HCT116 (cell line): ENCODE results near the gene ATCAY. TPM values are rescaled to one million over a fixed set of nuclear protein-coding genes. Genes with fewer than 3 reads are reported as not detected.

Experiments
- ATAC-seq: fragments of 200-7000 bp; cut with Tn5 transposase; 2 replicates; pipeline ENCODE4 v1.9.1; 2020; ENCODE audit warnings: mild to moderate bottlenecking, moderate library complexity
- BruUV-seq: library from RNA; stranded (reverse); fragments of 400-500 nt; replicated peaks from 2 replicates; lab custom pipeline; 2021; lab: Mats Ljungman, UMichigan
- CTCF ChIA-PET: fragments of 300-600 bp; sonication (Branson Sonifier 250); formaldehyde crosslinking; loops from one replicate; lab custom pipeline; 2021; ENCODE audit warnings: antibody characterized with exemption; lab: Charles Lee
- POLR2A ChIA-PET: fragments of 300-600, 350-600 bp; sonication (Branson Sonifier 250); formaldehyde crosslinking; loops from one replicate; lab custom pipeline; 2021; ENCODE audit warnings: antibody characterized with exemption; lab: Charles Lee
- RAD21 ChIA-PET, 2 experiments: fragments of 300-600 bp; sonication (Branson Sonifier 250); formaldehyde crosslinking; loops; one replicate each; lab custom pipeline; 2023; ENCODE audit warnings: low total read pairs in 2 of 2; ENCODE audit not compliant: uncharacterized antibody in 2 of 2, unreplicated experiment in 2 of 2, low non-redundant PET in 1 of 2; lab: Charles Lee
- DNase-seq: peaks from one replicate; pipeline ENCODE4 v3.0.0-alpha.2; 2010; ENCODE audit warnings: low read depth, low spot score
- H2AFZ ChIP-seq: fragments of 200-600 bp; shearing (Covaris generic), sonication (generic); 2 replicates; pipeline ENCODE4 v1.6.1; 2017; ENCODE audit warnings: low read depth, mixed run types, mixed read lengths, antibody characterized with exemption, low read length; ENCODE audit not compliant: poor library complexity, severe bottlenecking
- H3K27ac ChIP-seq: 2 replicates; pipeline ENCODE4 v1.5.1; 2012; ENCODE audit warnings: low read depth, low read length
- H3K27me3 ChIP-seq: fragments of 200-600 bp; sonication (generic); 2 replicates; pipeline ENCODE4 v1.6.1; 2016; ENCODE audit warnings: mixed run types, low read length, mixed read lengths; ENCODE audit not compliant: insufficient read depth
- H3K36me3 ChIP-seq, 2 experiments: fragments of 200-500 bp in 1 of 2; fragments of 200-600 bp in 1 of 2; sonication (Bioruptor generic) in 1 of 2; sonication (generic) in 1 of 2; 2 replicates each; pipeline versions ENCODE4 v1.5.1 to v1.6.1; 2014 to 2016; ENCODE audit warnings: low read length in 2 of 2, inconsistent platforms in 1 of 2, mixed read lengths in 1 of 2, mixed run types in 1 of 2; ENCODE audit not compliant: insufficient read depth in 2 of 2, control insufficient read depth in 1 of 2
- H3K4me1 ChIP-seq, 2 experiments: fragments of 200-600 bp in 1 of 2; sonication (generic) in 1 of 2; 2 replicates each; pipeline versions ENCODE4 v1.5.1 to v1.6.1; 2012 to 2017; ENCODE audit warnings: low read length in 2 of 2, inconsistent platforms in 1 of 2, mild to moderate bottlenecking in 1 of 2, mixed read lengths in 1 of 2, mixed run types in 1 of 2, moderate library complexity in 1 of 2; ENCODE audit not compliant: insufficient read depth in 2 of 2, control insufficient read depth in 1 of 2
- H3K4me2 ChIP-seq: fragments of 200-600 bp; sonication (generic); 2 replicates; pipeline ENCODE4 v1.6.1; 2017; ENCODE audit warnings: mixed run types, low read length, mixed read lengths
- H3K4me3 ChIP-seq, 2 experiments: fragments of 200-600 bp in 1 of 2; sonication (generic) in 1 of 2; replicated peaks in 1 of 2; 2 replicates each; pipeline ENCODE4 v1.5.1; 2011 to 2016; ENCODE audit warnings: low read length in 2 of 2, control low read depth in 1 of 2, low read depth in 1 of 2, mild to moderate bottlenecking in 1 of 2, mixed read lengths in 1 of 2, mixed run types in 1 of 2
- H3K79me2 ChIP-seq: fragments of 200-600 bp; sonication (generic); 2 replicates; pipeline ENCODE4 v1.6.1; 2017; ENCODE audit warnings: mild to moderate bottlenecking, mixed run types, low read length, moderate library complexity, mixed read lengths; ENCODE audit not compliant: insufficient read depth
- H3K9ac ChIP-seq: fragments of 200-600 bp; sonication (generic); 2 replicates; pipeline ENCODE4 v1.6.1; 2016; ENCODE audit warnings: low read length, mixed read lengths
- H3K9me2 ChIP-seq: fragments of 200-600 bp; sonication (generic), shearing (Covaris generic); 2 replicates; pipeline ENCODE4 v1.6.1; 2017; ENCODE audit warnings: mixed run types, mild to moderate bottlenecking, moderate library complexity; ENCODE audit not compliant: insufficient read depth
- H3K9me3 ChIP-seq, 2 experiments: fragments of 200-500 bp in 1 of 2; fragments of 200-600 bp in 1 of 2; sonication (Bioruptor generic) in 1 of 2; sonication (generic) in 1 of 2; 2 replicates each; pipeline ENCODE4 v1.6.1; 2014 to 2017; ENCODE audit warnings: low read length in 2 of 2, mixed read lengths in 2 of 2, inconsistent platforms in 1 of 2, low read depth in 1 of 2, mild to moderate bottlenecking in 1 of 2, mixed run types in 1 of 2, moderate library complexity in 1 of 2; ENCODE audit not compliant: control insufficient read depth in 1 of 2, insufficient read depth in 1 of 2
- H4K20me1 ChIP-seq: fragments of 200-600 bp; sonication (generic), shearing (Covaris generic); 2 replicates; pipeline ENCODE4 v1.6.1; 2017; ENCODE audit warnings: mixed run types, mild to moderate bottlenecking, moderate library complexity; ENCODE audit not compliant: insufficient read depth
- CBX3 ChIP-seq: IDR thresholded peaks from 2 replicates; pipeline ENCODE4 v1.6.1; 2012; ENCODE audit warnings: low read depth
- CEBPB ChIP-seq: IDR thresholded peaks from 2 replicates; pipeline ENCODE4 v1.6.1; 2012; ENCODE audit warnings: low read depth
- EZH2phosphoT487 ChIP-seq: fragments of 200-600 bp; IDR thresholded peaks from 2 replicates; pipeline ENCODE4 v1.6.1; 2018; ENCODE audit warnings: antibody characterized with exemption, borderline replicate concordance
- FOSL1 ChIP-seq: IDR thresholded peaks from 2 replicates; pipeline ENCODE4 v1.6.1; 2012; ENCODE audit warnings: low read depth
- RAD21 ChIP-seq: IDR thresholded peaks from 2 replicates; pipeline ENCODE4 v1.6.1; 2012; ENCODE audit warnings: low read depth, mild to moderate bottlenecking
- SP1 ChIP-seq: IDR thresholded peaks from 2 replicates; pipeline ENCODE4 v1.6.1; 2012; ENCODE audit warnings: low read depth
- TCF7L2 ChIP-seq: IDR thresholded peaks from 2 replicates; pipeline ENCODE4 v1.7.0; 2011; ENCODE audit warnings: borderline replicate concordance, inconsistent platforms; ENCODE audit not compliant: insufficient read depth, insufficient read length; ENCODE audit errors: extremely low read depth
- ZBTB33 ChIP-seq: IDR thresholded peaks from 2 replicates; pipeline ENCODE4 v1.6.1; 2011; ENCODE audit warnings: mild to moderate bottlenecking, low read length, moderate library complexity; ENCODE audit not compliant: insufficient replicate concordance; ENCODE audit errors: extremely low read depth
- intact Hi-C: fragments of 100-400 bp; cut with micrococcal nuclease; formaldehyde crosslinking; loops from 2 replicates; pipeline ENCODE4 v1.10.0; 2022
- total RNA-seq: library from RNA; stranded (reverse); gene quantifications from one replicate; pipeline ENCODE4 v1.2.1, GENCODE V29; 2021; ENCODE audit not compliant: unreplicated experiment
- TF ChIP-seq, protein P1 (sequence below): IDR thresholded peaks from 2 replicates; pipeline ENCODE4 v1.6.1; 2012; ENCODE audit warnings: low read depth

Gene ATCAY
- total RNA-seq, 1 experiment from 2014 or later: not detected

GRCh38 chr19:3881272-3882040 is 971 bp downstream of the ATCAY start (continued):
- TF ChIP-seq FOSL1: no peak
- TF ChIP-seq TCF7L2: no peak

DNA sequence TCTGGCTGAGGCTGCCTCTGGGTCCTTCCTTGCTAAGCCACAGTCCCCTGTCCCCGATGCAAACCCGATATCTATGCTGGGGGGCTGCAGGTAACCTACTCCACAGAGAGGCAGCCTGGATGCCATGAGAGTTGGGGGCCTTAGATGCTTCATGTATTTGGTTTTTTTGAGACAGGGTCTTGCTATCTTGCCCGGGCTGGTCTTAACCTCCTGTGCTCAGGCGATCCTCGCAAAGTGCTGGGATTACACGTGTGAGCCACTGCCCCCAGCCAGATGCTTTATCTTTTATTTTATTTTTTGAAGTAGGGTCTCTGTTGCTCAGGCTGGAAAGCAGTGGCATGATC is 1.5 kb downstream of the ATCAY start:
- H3K4me1 ChIP-seq: peaks cover 3 to 13% of the 10 kb centered on the region in 2 experiments; a peak in 3 of 4 replicates
- no peak for ATAC-seq
- ChIA-PET CTCF (no interaction called here), RAD21 (no interaction called here), POLR2A (no interaction called here)
- H3K9me3 ChIP-seq: no peaks in the 10 kb centered on the region
- H3K79me2 ChIP-seq: no peaks in the 10 kb centered on the region
- intact Hi-C loops: no loop called here
- TF ChIP-seq CBX3 (no peak), SP1 (no peak), RAD21 (no peak), FOSL1 (no peak), TCF7L2 (no peak), EZH2phosphoT487 (no peak)
- H3K4me3 ChIP-seq: no peak overlapping the region
- DNase-seq: no peak
- no peak overlapping the region for H2AFZ ChIP-seq
- no peak overlapping the region for H3K27ac ChIP-seq
- no TSS peak for BruUV-seq
- H3K36me3 ChIP-seq: no peaks in the 10 kb centered on the region
- H3K27me3 ChIP-seq: no peaks in the 10 kb centered on the region
- H3K9me2 ChIP-seq: no peaks in the 10 kb centered on the region
- H3K4me2 ChIP-seq: no peak overlapping the region
- H4K20me1 ChIP-seq: no peaks in the 10 kb centered on the region
- H3K9ac ChIP-seq: no peak overlapping the region

- no peaks in the 10 kb centered on the region for H3K9me2 ChIP-seq
- no peak overlapping the region for H3K27ac ChIP-seq
- BruUV-seq: no TSS peak
- CTCF ChIA-PET: interaction anchor here (1.1 kb wide), 1 partner anchor 38 kb away, joined by 4 read pairs; no protein-coding TSS in a partner anchor
- RAD21 ChIA-PET: interaction anchor here in 1 of 2 experiments (0.7 kb wide), 1 partner anchor 347 kb away, joined by 5 read pairs; no protein-coding TSS in a partner anchor
- no peak overlapping the region for H3K4me2 ChIP-seq
- DNase-seq (no peak), ATAC-seq (no peak)
- no peaks in the 10 kb centered on the region for H3K9me3 ChIP-seq
- intact Hi-C loops: no loop called here
- no peak overlapping the region for H3K9ac ChIP-seq
- H3K4me1 ChIP-seq: peaks cover 3 to 13% of the 10 kb centered on the region in 2 experiments; a peak in 3 of 4 replicates
- H3K4me3 ChIP-seq: no peak overlapping the region
- H3K27me3 ChIP-seq: no peaks in the 10 kb centered on the region
- POLR2A ChIA-PET: no interaction called here
- H3K36me3 ChIP-seq: no peaks in the 10 kb centered on the region
- no peak overlapping the region for H2AFZ ChIP-seq
- H4K20me1 ChIP-seq: no peaks in the 10 kb centered on the region
- TF ChIP-seq, protein P1, sequence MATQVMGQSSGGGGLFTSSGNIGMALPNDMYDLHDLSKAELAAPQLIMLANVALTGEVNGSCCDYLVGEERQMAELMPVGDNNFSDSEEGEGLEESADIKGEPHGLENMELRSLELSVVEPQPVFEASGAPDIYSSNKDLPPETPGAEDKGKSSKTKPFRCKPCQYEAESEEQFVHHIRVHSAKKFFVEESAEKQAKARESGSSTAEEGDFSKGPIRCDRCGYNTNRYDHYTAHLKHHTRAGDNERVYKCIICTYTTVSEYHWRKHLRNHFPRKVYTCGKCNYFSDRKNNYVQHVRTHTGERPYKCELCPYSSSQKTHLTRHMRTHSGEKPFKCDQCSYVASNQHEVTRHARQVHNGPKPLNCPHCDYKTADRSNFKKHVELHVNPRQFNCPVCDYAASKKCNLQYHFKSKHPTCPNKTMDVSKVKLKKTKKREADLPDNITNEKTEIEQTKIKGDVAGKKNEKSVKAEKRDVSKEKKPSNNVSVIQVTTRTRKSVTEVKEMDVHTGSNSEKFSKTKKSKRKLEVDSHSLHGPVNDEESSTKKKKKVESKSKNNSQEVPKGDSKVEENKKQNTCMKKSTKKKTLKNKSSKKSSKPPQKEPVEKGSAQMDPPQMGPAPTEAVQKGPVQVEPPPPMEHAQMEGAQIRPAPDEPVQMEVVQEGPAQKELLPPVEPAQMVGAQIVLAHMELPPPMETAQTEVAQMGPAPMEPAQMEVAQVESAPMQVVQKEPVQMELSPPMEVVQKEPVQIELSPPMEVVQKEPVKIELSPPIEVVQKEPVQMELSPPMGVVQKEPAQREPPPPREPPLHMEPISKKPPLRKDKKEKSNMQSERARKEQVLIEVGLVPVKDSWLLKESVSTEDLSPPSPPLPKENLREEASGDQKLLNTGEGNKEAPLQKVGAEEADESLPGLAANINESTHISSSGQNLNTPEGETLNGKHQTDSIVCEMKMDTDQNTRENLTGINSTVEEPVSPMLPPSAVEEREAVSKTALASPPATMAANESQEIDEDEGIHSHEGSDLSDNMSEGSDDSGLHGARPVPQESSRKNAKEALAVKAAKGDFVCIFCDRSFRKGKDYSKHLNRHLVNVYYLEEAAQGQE: no peak
- TF ChIP-seq ZBTB33: no peak
- no peak for TF ChIP-seq CEBPB
- no peaks in the 10 kb centered on the region for H3K79me2 ChIP-seq
These were observed 10.1 kb downstream of the ATCAY start for GRCh38 chr19:3890591-3890990.
